Tibial nerve (tissue), 4 donors: ENCODE measurements around the gene PODXL.

Source experiments
- EP300 ChIP-seq, 2 donors: sonication (generic); formaldehyde crosslinking; IDR thresholded peaks; one replicate each; pipeline ENCODE4 v1.6.1; 2017; ENCODE audit warnings: antibody characterized with exemption in 2 of 2, mild to moderate bottlenecking in 1 of 2
- POLR2A ChIP-seq, 2 donors: fragments of 450-650 bp; IDR thresholded peaks; one replicate each; pipeline ENCODE4 v1.6.1; 2017; ENCODE audit warnings: antibody characterized with exemption in 2 of 2, mild to moderate bottlenecking in 2 of 2, moderate library complexity in 2 of 2
- TF ChIP-seq, protein P1 (sequence below), 5 experiments: fragments of 200-600 bp in 3 of 5; fragments of 450-650 bp in 2 of 5; sonication (generic) in 3 of 5; IDR thresholded peaks; one replicate each; pipeline ENCODE4 v1.5.1; 2016 to 2019; ENCODE audit warnings: antibody characterized with exemption in 5 of 5, mild to moderate bottlenecking in 3 of 5, moderate library complexity in 2 of 5

DNA sequence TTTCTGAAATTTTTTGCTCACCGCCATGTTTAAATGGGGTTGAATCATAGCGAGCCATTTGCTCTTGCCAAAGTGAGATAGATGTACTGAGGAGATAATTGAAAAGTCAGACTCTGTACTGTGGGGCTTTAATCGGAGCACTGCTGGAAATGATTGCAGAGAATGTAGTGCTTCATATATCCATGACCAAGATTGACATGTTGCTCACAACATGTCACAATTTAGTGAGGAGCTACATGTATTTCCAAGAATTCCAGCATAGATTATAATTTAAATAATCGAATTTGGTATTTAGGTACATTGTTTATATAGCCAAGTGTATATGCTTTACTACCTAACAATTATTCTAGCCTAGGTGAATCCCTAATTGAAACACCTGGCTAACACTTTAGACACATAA is 66.5 kb downstream of the PODXL start:
- TF ChIP-seq, protein P1, sequence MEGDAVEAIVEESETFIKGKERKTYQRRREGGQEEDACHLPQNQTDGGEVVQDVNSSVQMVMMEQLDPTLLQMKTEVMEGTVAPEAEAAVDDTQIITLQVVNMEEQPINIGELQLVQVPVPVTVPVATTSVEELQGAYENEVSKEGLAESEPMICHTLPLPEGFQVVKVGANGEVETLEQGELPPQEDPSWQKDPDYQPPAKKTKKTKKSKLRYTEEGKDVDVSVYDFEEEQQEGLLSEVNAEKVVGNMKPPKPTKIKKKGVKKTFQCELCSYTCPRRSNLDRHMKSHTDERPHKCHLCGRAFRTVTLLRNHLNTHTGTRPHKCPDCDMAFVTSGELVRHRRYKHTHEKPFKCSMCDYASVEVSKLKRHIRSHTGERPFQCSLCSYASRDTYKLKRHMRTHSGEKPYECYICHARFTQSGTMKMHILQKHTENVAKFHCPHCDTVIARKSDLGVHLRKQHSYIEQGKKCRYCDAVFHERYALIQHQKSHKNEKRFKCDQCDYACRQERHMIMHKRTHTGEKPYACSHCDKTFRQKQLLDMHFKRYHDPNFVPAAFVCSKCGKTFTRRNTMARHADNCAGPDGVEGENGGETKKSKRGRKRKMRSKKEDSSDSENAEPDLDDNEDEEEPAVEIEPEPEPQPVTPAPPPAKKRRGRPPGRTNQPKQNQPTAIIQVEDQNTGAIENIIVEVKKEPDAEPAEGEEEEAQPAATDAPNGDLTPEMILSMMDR (IDR thresholded peaks at IDR 0.05): no peak
- TF ChIP-seq POLR2A (IDR thresholded peaks at IDR 0.05) (no peak), EP300 (IDR thresholded peaks at IDR 0.05) (no peak)
